Dermis blood vessel endothelial cell (primary cell): ENCODE measurements around the gene CDK11B. TPM values are rescaled to one million over a fixed set of nuclear protein-coding genes. Genes with fewer than 3 reads are reported as not detected.

Experiments
- DNase-seq: peaks from one replicate; pipeline ENCODE4 v3.0.0; 2010
- total RNA-seq: library from RNA; depleted of rRNA; stranded (reverse); fragments of >200 nt; gene quantifications from 2 replicates; pipeline ENCODE4 v1.2.3, GENCODE V29; 2014

Gene CDK11B
- total RNA-seq, 1 donor from 2014 or later: 12.3 TPM

- DNase-seq: no peak
Measured at GRCh38 chr1:1626207-1627141, 32.3 kb downstream of the CDK11B start.

- no peak for DNase-seq
Measured at GRCh38 chr1:1625824-1626206, 33.0 kb downstream of the CDK11B start.

- DNase-seq: no peak
Measured at GRCh38 chr1:1625404-1625775, 33.4 kb downstream of the CDK11B start.

- no peak for DNase-seq
Measured at GRCh38 chr1:1624443-1625403, 34.1 kb downstream of the CDK11B start.

- no peak for DNase-seq
Measured at GRCh38 chr1:1623631-1624442, 35.0 kb downstream of the CDK11B start.

GRCh38 chr1:1623181-1623630, 35.6 kb downstream of the CDK11B start:
- DNase-seq: no peak

GRCh38 chr1:1622788-1623094, 36.1 kb downstream of the CDK11B start:
- DNase-seq: no peak

GRCh38 chr1:1622010-1622787, 36.6 kb downstream of the CDK11B start:
- no peak for DNase-seq

- no peak for DNase-seq
Measured at GRCh38 chr1:1621173-1622009, 37.4 kb downstream of the CDK11B start.

- no peak for DNase-seq
Measured at GRCh38 chr1:1620433-1621139, 38.2 kb downstream of the CDK11B start.

GRCh38 chr1:1619917-1620361, 38.9 kb downstream of the CDK11B start:
- DNase-seq: peak; percentile 27

GRCh38 chr1:1618396-1619068, 40.3 kb downstream of the CDK11B start:
- DNase-seq: no peak

GRCh38 chr1:1617925-1618324, 40.9 kb downstream of the CDK11B start:
- no peak for DNase-seq

- no peak for DNase-seq
Measured at GRCh38 chr1:1617516-1617915, 41.3 kb downstream of the CDK11B start.

- DNase-seq: no peak
Measured at GRCh38 chr1:1616838-1617237, 42.0 kb downstream of the CDK11B start.

- peak; percentile 54 for DNase-seq
Measured at GRCh38 chr1:1616045-1616790, 42.6 kb downstream of the CDK11B start.

- DNase-seq: peak; percentile 98
Measured at GRCh38 chr1:1615256-1616044, 43.4 kb downstream of the CDK11B start, which contains the start of gene MIB2. MIB2 (plus strand) TSS chr1:1615500; CDS start chr1:1623453, 7,953 bp downstream.

GRCh38 chr1:1614954-1615255, 43.9 kb downstream of the CDK11B start:
- DNase-seq: no peak
